HCT116 (cell line): Measurements from ENCODE around the gene TENM4. TPM values are rescaled to one million over a fixed set of nuclear protein-coding genes. Genes with fewer than 3 reads are reported as not detected.

Experiments
- ATAC-seq: fragments of 200-7000 bp; cut with Tn5 transposase; 2 replicates; pipeline ENCODE4 v1.9.1; 2020; ENCODE audit warnings: mild to moderate bottlenecking, moderate library complexity
- BruUV-seq: library from RNA; stranded (reverse); fragments of 400-500 nt; replicated peaks from 2 replicates; lab custom pipeline; 2021; lab: Mats Ljungman, UMichigan
- CTCF ChIA-PET: fragments of 300-600 bp; sonication (Branson Sonifier 250); formaldehyde crosslinking; loops from one replicate; lab custom pipeline; 2021; ENCODE audit warnings: antibody characterized with exemption; lab: Charles Lee
- POLR2A ChIA-PET: fragments of 300-600, 350-600 bp; sonication (Branson Sonifier 250); formaldehyde crosslinking; loops from one replicate; lab custom pipeline; 2021; ENCODE audit warnings: antibody characterized with exemption; lab: Charles Lee
- RAD21 ChIA-PET, 2 experiments: fragments of 300-600 bp; sonication (Branson Sonifier 250); formaldehyde crosslinking; loops; one replicate each; lab custom pipeline; 2023; ENCODE audit warnings: low total read pairs in 2 of 2; ENCODE audit not compliant: uncharacterized antibody in 2 of 2, unreplicated experiment in 2 of 2, low non-redundant PET in 1 of 2; lab: Charles Lee
- DNase-seq: peaks from one replicate; pipeline ENCODE4 v3.0.0-alpha.2; 2010; ENCODE audit warnings: low read depth, low spot score
- H2AFZ ChIP-seq: fragments of 200-600 bp; shearing (Covaris generic), sonication (generic); 2 replicates; pipeline ENCODE4 v1.6.1; 2017; ENCODE audit warnings: low read depth, mixed run types, mixed read lengths, antibody characterized with exemption, low read length; ENCODE audit not compliant: poor library complexity, severe bottlenecking
- H3K27ac ChIP-seq: 2 replicates; pipeline ENCODE4 v1.5.1; 2012; ENCODE audit warnings: low read depth, low read length
- H3K27me3 ChIP-seq: fragments of 200-600 bp; sonication (generic); 2 replicates; pipeline ENCODE4 v1.6.1; 2016; ENCODE audit warnings: mixed run types, low read length, mixed read lengths; ENCODE audit not compliant: insufficient read depth
- H3K36me3 ChIP-seq, 2 experiments: fragments of 200-500 bp in 1 of 2; fragments of 200-600 bp in 1 of 2; sonication (Bioruptor generic) in 1 of 2; sonication (generic) in 1 of 2; 2 replicates each; pipeline versions ENCODE4 v1.5.1 to v1.6.1; 2014 to 2016; ENCODE audit warnings: low read length in 2 of 2, inconsistent platforms in 1 of 2, mixed read lengths in 1 of 2, mixed run types in 1 of 2; ENCODE audit not compliant: insufficient read depth in 2 of 2, control insufficient read depth in 1 of 2
- H3K4me1 ChIP-seq, 2 experiments: fragments of 200-600 bp in 1 of 2; sonication (generic) in 1 of 2; 2 replicates each; pipeline versions ENCODE4 v1.5.1 to v1.6.1; 2012 to 2017; ENCODE audit warnings: low read length in 2 of 2, inconsistent platforms in 1 of 2, mild to moderate bottlenecking in 1 of 2, mixed read lengths in 1 of 2, mixed run types in 1 of 2, moderate library complexity in 1 of 2; ENCODE audit not compliant: insufficient read depth in 2 of 2, control insufficient read depth in 1 of 2
- H3K4me2 ChIP-seq: fragments of 200-600 bp; sonication (generic); 2 replicates; pipeline ENCODE4 v1.6.1; 2017; ENCODE audit warnings: mixed run types, low read length, mixed read lengths
- H3K4me3 ChIP-seq, 2 experiments: fragments of 200-600 bp in 1 of 2; sonication (generic) in 1 of 2; replicated peaks in 1 of 2; 2 replicates each; pipeline ENCODE4 v1.5.1; 2011 to 2016; ENCODE audit warnings: low read length in 2 of 2, control low read depth in 1 of 2, low read depth in 1 of 2, mild to moderate bottlenecking in 1 of 2, mixed read lengths in 1 of 2, mixed run types in 1 of 2
- H3K79me2 ChIP-seq: fragments of 200-600 bp; sonication (generic); 2 replicates; pipeline ENCODE4 v1.6.1; 2017; ENCODE audit warnings: mild to moderate bottlenecking, mixed run types, low read length, moderate library complexity, mixed read lengths; ENCODE audit not compliant: insufficient read depth
- H3K9ac ChIP-seq: fragments of 200-600 bp; sonication (generic); 2 replicates; pipeline ENCODE4 v1.6.1; 2016; ENCODE audit warnings: low read length, mixed read lengths
- H3K9me2 ChIP-seq: fragments of 200-600 bp; sonication (generic), shearing (Covaris generic); 2 replicates; pipeline ENCODE4 v1.6.1; 2017; ENCODE audit warnings: mixed run types, mild to moderate bottlenecking, moderate library complexity; ENCODE audit not compliant: insufficient read depth
- H3K9me3 ChIP-seq, 2 experiments: fragments of 200-500 bp in 1 of 2; fragments of 200-600 bp in 1 of 2; sonication (Bioruptor generic) in 1 of 2; sonication (generic) in 1 of 2; 2 replicates each; pipeline ENCODE4 v1.6.1; 2014 to 2017; ENCODE audit warnings: low read length in 2 of 2, mixed read lengths in 2 of 2, inconsistent platforms in 1 of 2, low read depth in 1 of 2, mild to moderate bottlenecking in 1 of 2, mixed run types in 1 of 2, moderate library complexity in 1 of 2; ENCODE audit not compliant: control insufficient read depth in 1 of 2, insufficient read depth in 1 of 2
- H4K20me1 ChIP-seq: fragments of 200-600 bp; sonication (generic), shearing (Covaris generic); 2 replicates; pipeline ENCODE4 v1.6.1; 2017; ENCODE audit warnings: mixed run types, mild to moderate bottlenecking, moderate library complexity; ENCODE audit not compliant: insufficient read depth
- CBX3 ChIP-seq: IDR thresholded peaks from 2 replicates; pipeline ENCODE4 v1.6.1; 2012; ENCODE audit warnings: low read depth
- CEBPB ChIP-seq: IDR thresholded peaks from 2 replicates; pipeline ENCODE4 v1.6.1; 2012; ENCODE audit warnings: low read depth
- ELF1 ChIP-seq: IDR thresholded peaks from 2 replicates; pipeline ENCODE4 v1.6.1; 2012; ENCODE audit warnings: low read depth, borderline replicate concordance
- EZH2 ChIP-seq: fragments of 200-600 bp; sonication (generic); IDR thresholded peaks from 2 replicates; pipeline ENCODE4 v1.6.1; 2017; ENCODE audit warnings: antibody characterized with exemption, mixed run types
- MAX ChIP-seq: IDR thresholded peaks from 2 replicates; pipeline ENCODE4 v1.6.1; 2012
- POLR2AphosphoS5 ChIP-seq: IDR thresholded peaks from 2 replicates; pipeline ENCODE4 v1.6.1; 2011; ENCODE audit warnings: mild to moderate bottlenecking, low read depth, low read length, moderate library complexity
- REST ChIP-seq: IDR thresholded peaks from 2 replicates; pipeline ENCODE4 v1.6.1; 2012; ENCODE audit warnings: low read depth
- SP1 ChIP-seq: IDR thresholded peaks from 2 replicates; pipeline ENCODE4 v1.6.1; 2012; ENCODE audit warnings: low read depth
- SRF ChIP-seq: IDR thresholded peaks from 2 replicates; pipeline ENCODE4 v1.6.1; 2012; ENCODE audit warnings: low read depth
- TCF7L2 ChIP-seq: IDR thresholded peaks from 2 replicates; pipeline ENCODE4 v1.7.0; 2011; ENCODE audit warnings: borderline replicate concordance, inconsistent platforms; ENCODE audit not compliant: insufficient read depth, insufficient read length; ENCODE audit errors: extremely low read depth
- YY1 ChIP-seq: IDR thresholded peaks from 2 replicates; pipeline ENCODE4 v1.6.1; 2011; ENCODE audit warnings: low read length, low read depth, moderate library complexity, mild to moderate bottlenecking; ENCODE audit not compliant: insufficient replicate concordance; ENCODE audit errors: extremely low read depth
- ZBTB33 ChIP-seq: IDR thresholded peaks from 2 replicates; pipeline ENCODE4 v1.6.1; 2011; ENCODE audit warnings: mild to moderate bottlenecking, low read length, moderate library complexity; ENCODE audit not compliant: insufficient replicate concordance; ENCODE audit errors: extremely low read depth
- ZFX ChIP-seq: fragments of 450-650 bp; IDR thresholded peaks from 2 replicates; pipeline ENCODE4 v1.6.1; 2017
- ZNF274 ChIP-seq: fragments of 200-500 bp; sonication (Bioruptor generic); IDR thresholded peaks from 2 replicates; pipeline ENCODE4 v1.6.1; 2014; ENCODE audit warnings: mild to moderate bottlenecking, low read depth, low read length, inconsistent platforms
- intact Hi-C: fragments of 100-400 bp; cut with micrococcal nuclease; formaldehyde crosslinking; loops from 2 replicates; pipeline ENCODE4 v1.10.0; 2022
- total RNA-seq: library from RNA; stranded (reverse); gene quantifications from one replicate; pipeline ENCODE4 v1.2.1, GENCODE V29; 2021; ENCODE audit not compliant: unreplicated experiment

TENM4 gene
- total RNA-seq, 1 experiment from 2014 or later, result 0.05 TPM

- no peak for TF ChIP-seq ZNF274
- no peak for TF ChIP-seq YY1
- TF ChIP-seq CEBPB, result no peak
- no peak for TF ChIP-seq POLR2AphosphoS5
- no peak for TF ChIP-seq SP1
- TF ChIP-seq ZBTB33, result no peak
These were observed 681.8 kb downstream of the TENM4 start (continued) for GRCh38 chr11:78759071-78759470.

- DNase-seq (no peak), ATAC-seq (no peak)
- Histone ChIP-seq H4K20me1 (no peaks in the 10 kb centered on the region), H2AFZ (no peak overlapping the region), H3K27ac (no peak overlapping the region), H3K4me3 (no peak overlapping the region), H3K36me3 (no peaks in the 10 kb centered on the region), H3K4me2 (no peak overlapping the region), H3K79me2 (no peaks in the 10 kb centered on the region), H3K9ac (no peak overlapping the region), H3K9me2 (no peaks in the 10 kb centered on the region), H3K4me1 (no peaks in the 10 kb centered on the region), H3K9me3 (no peaks in the 10 kb centered on the region), H3K27me3 (peaks cover 60% of the 10 kb centered on the region)
- TF ChIP-seq EZH2 (no peak), REST (no peak), CBX3 (no peak), ZNF274 (no peak), MAX (no peak), ELF1 (no peak), POLR2AphosphoS5 (no peak), SRF (no peak), ZFX (no peak), TCF7L2 (no peak)
- CTCF ChIA-PET, result no interaction called here
- RAD21 ChIA-PET, result no interaction called here
- no TSS peak for BruUV-seq
- intact Hi-C loops, result no loop called here
- POLR2A ChIA-PET, result no interaction called here
These were observed 687.5 kb downstream of the TENM4 start for GRCh38 chr11:78753297-78753696.
